Right lobe of liver (tissue), 6 donors: Measurements from ENCODE around the gene HINT2. TPM values are rescaled to one million over a fixed set of nuclear protein-coding genes. Genes with fewer than 3 reads are reported as not detected.

Experiments
- ATAC-seq, 4 donors: fragments of 200-7000 bp; cut with Tn5 transposase; one replicate each; pipeline ENCODE4 v1.9.1; 2020; ENCODE audit warnings: mild to moderate bottlenecking in 4 of 4, moderate library complexity in 4 of 4
- DNase-seq, 3 donors: peaks; one replicate each; pipeline ENCODE4 v3.0.0-alpha.2; 2020
- H3K27ac ChIP-seq, 3 donors: fragments of 200-600 bp; one replicate each; pipeline ENCODE4 v1.8.0; 2022
- H3K27me3 ChIP-seq, 2 donors: fragments of 200-600 bp; one replicate each; pipeline ENCODE4 v1.8.0; 2022
- H3K36me3 ChIP-seq, 4 donors: fragments of 200-600 bp; sonication (generic) in 1 of 4; one replicate each; pipeline versions ENCODE4 v1.5.1 to v1.8.0; 2017 to 2022; ENCODE audit warnings: control low read depth in 1 of 4
- H3K4me1 ChIP-seq, 4 donors: fragments of 200-600 bp; sonication (generic) in 1 of 4; one replicate each; pipeline versions ENCODE4 v1.5.1 to v1.8.0; 2017 to 2022; ENCODE audit warnings: control low read depth in 1 of 4
- H3K4me3 ChIP-seq, 3 donors: fragments of 200-600 bp; one replicate each; pipeline ENCODE4 v1.8.0; 2022
- H3K9me3 ChIP-seq, 4 donors: fragments of 200-600 bp; sonication (generic) in 1 of 4; one replicate each; pipeline versions ENCODE4 v1.5.1 to v1.8.0; 2017 to 2022; ENCODE audit warnings: control low read depth in 1 of 4
- CTCF ChIP-seq, 4 donors: fragments of 200-600 bp in 3 of 4; fragments of 450-650 bp in 1 of 4; IDR thresholded peaks; one replicate each; pipeline versions ENCODE4 v1.5.1 to v1.8.0; 2016 to 2022; ENCODE audit warnings: antibody characterized with exemption in 4 of 4, mild to moderate bottlenecking in 2 of 4
- POLR2A ChIP-seq: fragments of 450-650 bp; IDR thresholded peaks from one replicate; pipeline ENCODE4 v1.6.1; 2017; ENCODE audit warnings: antibody characterized with exemption, mild to moderate bottlenecking
- WGBS: methylation state at CpG from one replicate; pipeline ENCODE4 v1.1.6; 2018; ENCODE audit warnings: low coverage, low lambda C conversion rate; ENCODE audit not compliant: insufficient coverage; ENCODE audit errors: missing lambda C conversion rate; 5-methylcytosine and 5-hydroxymethylcytosine counted together
- intact Hi-C, 2 donors: fragments of 100-400 bp; cut with DNase I; formaldehyde crosslinking; loops; one replicate each; pipeline versions ENCODE4 v1.11.2 to v1.14.1; 2022
- total RNA-seq, 6 experiments: library from RNA; depleted of rRNA in 2 of 6; stranded (reverse); fragments of >200 nt in 2 of 6; fragmentation: NEBNext Ultra II Directional in 3 of 6; extraction: Animal tissue kit (Norgen Biotek cat#: 25700) in 3 of 6; gene quantifications; one replicate each; pipeline versions ENCODE4 v1.1.0 to v1.2.4, GENCODE V29; 2016 to 2023
- donor health status: DM: no; HTN: yes; CAD: no.
- donor health status: DM: no; HTN: no; CAD: no.
- donor health status: DM: no; HTN: no; CAD: no.
- donor health status: DM: no; HTN: yes; CAD: no.
- donor health status: DM: no; HTN: yes; CAD: no.

HINT2 gene
- total RNA-seq, 6 experiments from 2014 or later: 46.0 to 86.3 (median 67.1) TPM

GRCh38 chr9:35831040-35831439 lies 16.2 kb upstream of the HINT2 start:
- WGBS: 86% methylated on average over 2 of the region's 4 CpGs
- intact Hi-C loops: no loop called here

GRCh38 chr9:35829764-35830096 lies 14.9 kb upstream of the HINT2 start:
- 45% methylated on average over 2 of the region's 2 CpGs for WGBS
- H3K27ac ChIP-seq: peak overlapping the region in 1 of 3 donors; percentile 87

More at GRCh38 chr9:35831040-35831439, 16.2 kb upstream of the HINT2 start:
- ATAC-seq: no peak
- Histone ChIP-seq H3K36me3 (no peaks in the 10 kb centered on the region), H3K9me3 (no peaks in the 10 kb centered on the region), H3K27me3 (no peaks in the 10 kb centered on the region), H3K27ac (no peak overlapping the region), H3K4me1 (peaks cover 0 to 42% (median 14%) of the 10 kb centered on the region in 4 donors), H3K4me3 (no peak overlapping the region)
- TF ChIP-seq POLR2A (no peak), CTCF (IDR thresholded peaks at IDR 0.05) (no peak)
- DNase-seq: no peak

GRCh38 chr9:35829084-35829763 lies 14.4 kb upstream of the HINT2 start, which contains the start of gene TMEM8B:
Gene TMEM8B, plus strand, starts transcription at chr9:35829228. Its CDS starts 220 bp downstream, at chr9:35829448.
- WGBS: 0% methylated on average over 7 of the region's 53 CpGs
- TF ChIP-seq CTCF (IDR thresholded peaks at IDR 0.05) (no peak), POLR2A (no peak)
- intact Hi-C loops: loop anchor here in 1 of 2 donors (10.0 kb wide), 1 partner anchor 56 kb away; no protein-coding TSS in a partner anchor
- peak; percentile 96 to 97 (median 97) for DNase-seq
- Histone ChIP-seq H3K4me3 (peak within 1 kb of the TSS; percentile 62 to 88 (median 75)), H3K9me3 (no peaks in the 10 kb centered on the region), H3K27ac (peak within 1 kb of the TSS; percentile 81 to 87 (median 82)), H3K4me1 (peaks cover 0 to 25% (median 1%) of the 10 kb centered on the region in 4 donors), H3K27me3 (no peaks in the 10 kb centered on the region), H3K36me3 (no peaks in the 10 kb centered on the region)
- peak; percentile 84 to 93 (median 90) for ATAC-seq

More at GRCh38 chr9:35829764-35830096, 14.9 kb upstream of the HINT2 start:
- Histone ChIP-seq H3K36me3 (no peaks in the 10 kb centered on the region), H3K4me3 (peak overlapping the region; percentile 62 to 88 (median 75)), H3K4me1 (peaks cover 0 to 30% (median 5%) of the 10 kb centered on the region in 4 donors), H3K9me3 (no peaks in the 10 kb centered on the region), H3K27me3 (no peaks in the 10 kb centered on the region)
- intact Hi-C loops: loop anchor here in 1 of 2 donors (10.0 kb wide), 1 partner anchor 55 kb away; no protein-coding TSS in a partner anchor
- DNase-seq (no peak), ATAC-seq (no peak)
- TF ChIP-seq POLR2A (no peak), CTCF (IDR thresholded peaks at IDR 0.05) (no peak)

GRCh38 chr9:35828716-35829083 lies 13.9 kb upstream of the HINT2 start, which contains the start of gene FAM221B:
Gene FAM221B, minus strand, starts transcription at chr9:35828732. Its CDS starts 2,571 bp downstream, at chr9:35826161.
- peak within 1 kb of the TSS; percentile 81 to 87 (median 82) for H3K27ac ChIP-seq
- peak within 1 kb of the TSS; percentile 62 to 88 (median 75) for H3K4me3 ChIP-seq
- H3K9me3 ChIP-seq: no peaks in the 10 kb centered on the region
- ATAC-seq (peak in 2 of 4 donors; percentile 2 to 4), DNase-seq (peak in 1 of 3 donors; percentile 38)
- peaks cover 0 to 22% (median 0%) of the 10 kb centered on the region in 4 donors for H3K4me1 ChIP-seq
- H3K36me3 ChIP-seq: no peaks in the 10 kb centered on the region
- no peaks in the 10 kb centered on the region for H3K27me3 ChIP-seq
- intact Hi-C loops: loop anchor here in 1 of 2 donors (10.0 kb wide), 1 partner anchor 56 kb away; no protein-coding TSS in a partner anchor
- TF ChIP-seq POLR2A (no peak), CTCF (IDR thresholded peaks at IDR 0.05) (no peak)
- WGBS: 2% methylated on average over 20 of the region's 21 CpGs
